GM19328 (cell line): ENCODE measurements around the gene NUTM2A.
"Not testable (repeated sequence)": the region's sequence is repeated elsewhere in the genome, so short reads cannot be mapped to it uniquely, and the experiment has no call there.

ENCODE experiments used
- ATAC-seq: cut with Tn5 transposase; IDR thresholded peaks from one replicate; pipeline ENCODE4 v1.9.1; 2021; ENCODE audit warnings: mild to moderate bottlenecking, moderate library complexity; ENCODE audit not compliant: unreplicated experiment

The NUTM2A gene

GRCh38 chr10:87242192-87242591 lies 16.9 kb downstream of the NUTM2A start:
- ATAC-seq = not testable (repeated sequence)

GRCh38 chr10:87247335-87247734 lies 22.1 kb downstream of the NUTM2A start:
- not testable (repeated sequence) for ATAC-seq

- ATAC-seq = not testable (repeated sequence)
Measured at GRCh38 chr10:87248818-87249353, 23.6 kb downstream of the NUTM2A start.

- ATAC-seq = not testable (repeated sequence)
Measured at GRCh38 chr10:87280749-87281392, 55.6 kb downstream of the NUTM2A start.
